ENCODE measurements around the gene CYP46A1.

CYP46A1 gene

GRCh38 chr14:99674776-99675381, 9.2 kb upstream of the CYP46A1 start:
- DNase-seq = no peak

GRCh38 chr14:99675382-99675835, 8.7 kb upstream of the CYP46A1 start:
- DNase-seq = no peak

DNA sequence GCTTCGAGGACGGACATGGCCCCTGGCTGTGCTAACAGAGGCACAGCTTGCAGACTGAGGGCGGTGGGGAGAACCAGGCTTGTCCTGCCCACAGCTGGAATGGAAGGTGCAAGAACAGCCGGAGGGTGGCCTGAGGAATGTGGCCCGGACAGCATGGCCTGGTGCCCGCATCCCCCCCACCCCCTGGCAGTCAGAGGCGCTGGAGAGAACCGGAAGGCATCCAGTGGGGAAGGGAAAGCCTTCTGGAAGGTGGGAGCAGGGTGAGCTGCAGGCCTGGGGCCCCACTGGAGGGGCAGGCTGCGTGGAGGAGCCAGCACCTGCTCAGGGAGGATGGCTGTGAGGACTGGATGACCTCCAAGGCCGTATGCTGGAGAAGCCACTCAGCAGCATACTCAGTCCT, 8.1 kb upstream of the CYP46A1 start:
- no peak for DNase-seq

DNA sequence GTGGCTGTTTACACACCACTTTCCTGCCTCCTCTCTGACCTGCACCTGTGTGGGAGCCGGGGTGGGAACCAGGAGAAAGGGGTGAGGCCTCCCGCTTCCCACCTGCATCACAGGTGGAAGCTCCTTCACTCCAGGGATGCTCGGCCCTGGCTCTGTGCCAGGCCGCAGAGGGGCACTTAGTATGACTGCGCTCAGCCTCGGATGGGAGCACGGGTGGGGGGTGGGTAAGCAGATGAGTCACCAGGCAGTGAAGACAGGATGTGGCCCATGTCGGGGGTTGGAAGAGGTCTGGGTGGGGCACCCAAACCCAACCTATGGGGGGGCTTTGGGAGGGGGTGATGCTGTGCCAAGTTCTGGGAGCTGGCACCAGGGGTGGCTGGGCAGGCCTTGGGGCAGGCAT, 7.4 kb upstream of the CYP46A1 start:
- no peak for DNase-seq

- no peak for DNase-seq
Observed at GRCh38 chr14:99677231-99678140, 6.6 kb upstream of the CYP46A1 start.

GRCh38 chr14:99678198-99678597, 5.9 kb upstream of the CYP46A1 start:
- DNase-seq = no peak

DNA sequence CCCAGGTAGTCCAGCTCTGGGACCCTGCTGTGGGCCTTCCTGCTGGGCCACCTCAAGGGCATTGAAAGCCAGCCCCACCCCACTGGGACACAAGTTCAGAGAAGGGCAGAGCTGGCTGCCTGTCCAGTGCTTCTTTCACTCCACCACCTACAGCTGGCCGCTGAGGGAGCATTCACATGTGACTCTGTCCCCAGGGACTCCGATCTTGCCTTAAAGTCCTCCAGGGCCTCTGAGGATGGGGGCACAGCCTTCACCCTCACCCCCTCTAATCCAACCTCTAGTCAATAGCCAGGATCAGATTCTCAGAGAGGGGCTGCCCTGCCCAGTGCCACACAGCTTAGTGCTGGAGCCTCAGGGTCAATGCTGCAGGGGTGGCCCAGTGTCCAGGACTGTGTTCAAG, 5.0 kb upstream of the CYP46A1 start:
- no peak for DNase-seq

GRCh38 chr14:99679543-99679942, 4.6 kb upstream of the CYP46A1 start:
- no peak for DNase-seq

GRCh38 chr14:99679996-99680395, 4.1 kb upstream of the CYP46A1 start:
- DNase-seq = no peak

DNA sequence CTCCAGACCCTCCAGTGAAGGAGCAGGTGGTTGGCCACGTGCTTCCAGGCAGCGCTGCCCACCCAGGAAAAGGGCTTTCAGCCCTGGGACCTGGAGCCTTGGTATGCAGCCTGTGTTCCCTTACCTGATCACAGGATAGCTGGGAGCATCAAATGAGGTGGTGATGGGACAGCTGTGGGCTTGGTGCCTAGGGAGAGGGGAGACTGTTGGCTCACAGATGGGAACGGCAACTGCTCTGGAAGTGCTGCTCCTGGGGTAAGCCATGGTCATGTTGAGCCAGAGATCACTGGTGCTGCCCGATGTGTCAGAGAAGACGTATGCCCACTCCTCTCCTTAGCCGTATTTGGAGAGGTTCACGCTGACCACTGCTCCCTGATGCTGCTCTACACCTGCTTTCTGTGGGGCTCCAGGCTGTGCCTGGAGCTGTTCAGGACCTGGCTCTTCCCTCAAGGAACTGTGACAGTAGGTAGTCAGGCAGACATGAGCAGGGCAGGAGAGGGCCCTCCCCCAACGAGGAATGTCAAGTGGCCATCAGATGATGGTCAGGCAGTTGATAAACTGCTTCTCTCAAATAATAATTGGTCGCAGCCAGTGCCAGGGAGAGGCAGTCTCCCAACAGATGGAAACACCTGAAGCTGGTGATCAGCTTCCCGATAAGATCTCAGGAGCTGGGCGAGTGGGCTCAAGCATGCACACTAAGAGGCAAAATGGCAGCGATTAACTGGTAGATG, 2.8 kb upstream of the CYP46A1 start:
- DNase-seq = no peak

DNA sequence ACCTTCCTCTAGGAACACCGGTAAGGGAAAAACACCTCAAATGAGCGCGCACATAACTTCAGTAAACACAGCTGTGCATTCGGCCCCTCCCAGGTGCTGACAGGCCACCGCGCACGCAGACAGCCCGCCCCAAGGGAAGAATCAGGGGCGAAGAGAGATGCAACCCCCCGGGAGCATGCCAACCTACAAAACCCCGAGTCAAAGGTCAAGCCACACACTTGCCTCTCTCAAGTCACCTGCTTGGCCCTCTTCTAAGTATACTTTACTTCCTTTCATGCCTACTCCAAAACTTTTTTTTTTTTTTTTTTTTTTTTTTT, 2.3 kb upstream of the CYP46A1 start:
- no peak for DNase-seq

DNA sequence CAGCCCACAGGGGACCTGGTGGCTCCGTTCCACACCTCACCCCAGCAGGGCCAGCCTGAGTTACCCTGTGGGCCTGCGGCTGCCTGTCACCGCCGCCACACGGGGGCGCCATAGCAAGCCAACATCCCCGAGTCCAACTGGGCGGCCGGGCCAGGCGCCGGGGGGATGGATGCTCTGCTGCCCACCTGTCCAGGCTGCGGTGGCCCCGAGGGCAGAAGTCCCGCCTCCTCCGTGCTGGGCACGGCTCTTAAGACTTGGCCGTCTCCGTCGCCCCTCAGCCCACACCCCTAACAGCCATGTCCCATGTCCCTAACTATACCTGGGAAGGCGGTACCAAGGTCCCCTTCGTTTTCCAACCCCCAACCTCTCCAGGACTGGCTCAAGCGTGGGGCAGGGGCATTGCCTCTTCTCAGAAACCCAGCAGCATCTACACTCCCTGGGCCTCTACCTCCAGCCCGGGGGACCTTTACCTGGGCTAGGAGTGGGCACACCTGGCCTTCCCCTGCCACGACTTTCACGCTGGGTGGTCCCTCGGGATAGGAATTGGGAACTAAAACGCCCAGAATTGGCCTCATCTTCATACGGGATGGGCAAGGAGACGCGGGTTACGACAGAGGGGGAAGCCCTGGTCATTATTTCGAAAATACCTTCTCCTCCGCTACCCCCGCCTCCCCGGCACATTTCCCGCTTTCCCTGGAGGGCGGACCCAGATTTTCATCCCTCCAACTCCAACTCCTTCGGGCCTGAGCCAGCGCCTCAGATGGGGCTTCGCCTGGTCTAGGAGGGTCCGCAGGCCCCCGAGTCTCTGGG, 1.1 kb upstream of the CYP46A1 start:
- peak; percentile 94 for DNase-seq

GRCh38 chr14:99684410-99684934, 374 bp downstream of the CYP46A1 start:
- peak; percentile 71 for DNase-seq

GRCh38 chr14:99685151-99685591, 1.1 kb downstream of the CYP46A1 start:
- DNase-seq = no peak

- DNase-seq = no peak
Observed at GRCh38 chr14:99685596-99685995, 1.5 kb downstream of the CYP46A1 start.

DNA sequence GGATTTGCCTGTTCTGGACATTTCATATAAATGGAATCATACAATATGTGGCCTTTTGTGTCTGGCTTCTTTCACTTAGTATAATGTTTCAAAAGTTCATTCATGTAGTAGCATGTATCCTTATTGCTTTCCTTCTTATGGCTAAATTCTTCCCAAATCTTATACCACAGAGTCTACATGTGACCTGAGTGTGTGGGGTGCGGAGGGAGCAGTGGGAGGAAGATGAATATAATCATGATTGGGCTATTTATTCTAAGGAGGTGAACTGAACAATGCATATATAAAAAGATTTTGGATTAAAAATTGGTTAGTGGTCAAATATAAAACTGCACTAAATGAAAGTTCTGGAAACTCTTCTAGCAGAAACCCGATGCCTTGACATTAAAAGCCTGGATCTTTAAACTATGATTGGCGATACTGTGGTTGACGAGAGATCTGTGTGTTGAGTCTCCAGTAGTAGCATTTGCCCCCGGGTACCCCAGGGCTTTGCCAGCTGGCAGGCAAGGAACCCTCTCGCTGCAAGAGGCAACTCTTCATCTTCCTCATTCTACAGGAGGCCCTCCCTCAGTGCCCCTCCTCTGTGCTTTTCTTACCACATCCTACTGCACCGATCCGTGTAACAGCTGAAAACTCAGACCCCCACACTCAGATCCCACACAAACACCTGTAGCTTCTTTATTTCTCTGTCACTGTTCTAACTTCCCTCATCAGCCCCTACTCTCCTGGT, 2.6 kb downstream of the CYP46A1 start:
- no peak for DNase-seq

GRCh38 chr14:99687284-99688209, 3.4 kb downstream of the CYP46A1 start:
- no peak for DNase-seq

- no peak for DNase-seq
Observed at GRCh38 chr14:99688210-99688581, 4.1 kb downstream of the CYP46A1 start.

DNA sequence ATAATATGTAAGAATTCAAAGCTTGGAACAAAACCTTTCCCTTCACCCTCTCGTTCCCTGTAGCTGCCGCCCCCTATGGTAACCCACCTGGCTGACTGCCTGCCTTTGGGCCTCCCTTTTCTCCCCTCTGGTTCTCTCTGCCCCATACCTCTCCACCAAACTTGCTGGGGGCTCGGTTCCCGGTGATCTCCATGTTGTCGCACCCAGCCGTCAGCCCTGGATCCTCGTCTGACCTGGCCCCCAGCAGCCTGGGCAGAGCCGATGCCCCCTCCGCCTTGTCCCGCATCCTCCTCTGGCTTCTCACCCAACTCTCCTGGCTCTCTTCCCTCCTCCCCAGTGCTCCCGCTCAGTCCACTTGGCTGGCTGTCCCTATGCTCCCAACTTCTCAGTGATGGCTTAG, 4.5 kb downstream of the CYP46A1 start:
- no peak for DNase-seq
